ENCODE data around the gene DPF1.

DPF1 gene

GRCh38 chr19:38168637-38169036, 55.4 kb downstream of the DPF1 start:
- no peak for DNase-seq (ENCODE audit: extremely low spot score)
- ChIA-PET POLR2A (no interaction called here), CTCF (no interaction called here)
- TF ChIP-seq FOXM1 (IDR thresholded peaks at IDR 0.05; ENCODE audit: borderline replicate concordance) (no peak), NFRKB (IDR thresholded peaks at IDR 0.05) (no peak)

DNA sequence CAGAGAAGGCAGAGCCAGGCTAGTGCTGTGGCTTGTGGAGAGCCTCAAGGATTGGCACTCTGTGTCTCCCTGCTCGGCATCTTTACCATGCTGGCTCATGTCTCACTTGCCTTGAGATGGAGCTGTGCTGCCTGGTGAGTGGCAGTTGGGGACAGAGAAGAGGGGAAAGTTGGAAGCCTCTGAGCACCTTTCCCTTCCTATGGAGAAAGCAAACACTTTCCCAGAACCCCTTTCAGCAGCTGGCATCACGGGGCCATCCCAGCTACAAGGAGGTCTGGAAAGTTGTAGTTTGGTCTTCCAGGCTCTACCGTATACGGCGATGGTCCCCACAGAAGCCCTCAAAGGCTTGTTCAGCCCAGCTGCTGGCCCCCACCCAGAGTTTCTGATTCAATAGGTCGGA, 58.7 kb downstream of the DPF1 start:
- TF ChIP-seq ZNF384 (IDR thresholded peaks at IDR 0.05) = no peak
- no peak for TF ChIP-seq ELF4 (IDR thresholded peaks at IDR 0.05)
- TF ChIP-seq NFRKB (IDR thresholded peaks at IDR 0.05) = no peak
- TF ChIP-seq TARDBP (IDR thresholded peaks at IDR 0.05) = no peak
- TF ChIP-seq FOXM1 (IDR thresholded peaks at IDR 0.05; ENCODE audit: borderline replicate concordance) = no peak
- TF ChIP-seq HDGF (IDR thresholded peaks at IDR 0.05; ENCODE audit: borderline replicate concordance) = no peak
- no peak for TF ChIP-seq L3MBTL2 (conservative IDR thresholded peaks at IDR 0.05)
- TF ChIP-seq ARNT (IDR thresholded peaks at IDR 0.05) = no peak
- TF ChIP-seq LEF1 (IDR thresholded peaks at IDR 0.05; ENCODE audit: borderline replicate concordance) = no peak
- no peak for TF ChIP-seq SUZ12 (IDR thresholded peaks at IDR 0.05)
- TF ChIP-seq BHLHE40 (IDR thresholded peaks at IDR 0.05; ENCODE audit: borderline replicate concordance) = no peak
- DNase-seq (ENCODE audit: extremely low spot score) = no peak
- CTCF ChIA-PET = no interaction called here
- POLR2A ChIA-PET = no interaction called here

- TF ChIP-seq FOXK2 (IDR thresholded peaks at IDR 0.05) (no peak), BHLHE40 (IDR thresholded peaks at IDR 0.05; ENCODE audit: borderline replicate concordance) (no peak), SUZ12 (IDR thresholded peaks at IDR 0.05) (no peak)
- ChIA-PET POLR2A (no interaction called here), CTCF (no interaction called here)
- DNase-seq (ENCODE audit: extremely low spot score) = no peak
Measured at GRCh38 chr19:38164526-38164925, 59.5 kb downstream of the DPF1 start.

DNA sequence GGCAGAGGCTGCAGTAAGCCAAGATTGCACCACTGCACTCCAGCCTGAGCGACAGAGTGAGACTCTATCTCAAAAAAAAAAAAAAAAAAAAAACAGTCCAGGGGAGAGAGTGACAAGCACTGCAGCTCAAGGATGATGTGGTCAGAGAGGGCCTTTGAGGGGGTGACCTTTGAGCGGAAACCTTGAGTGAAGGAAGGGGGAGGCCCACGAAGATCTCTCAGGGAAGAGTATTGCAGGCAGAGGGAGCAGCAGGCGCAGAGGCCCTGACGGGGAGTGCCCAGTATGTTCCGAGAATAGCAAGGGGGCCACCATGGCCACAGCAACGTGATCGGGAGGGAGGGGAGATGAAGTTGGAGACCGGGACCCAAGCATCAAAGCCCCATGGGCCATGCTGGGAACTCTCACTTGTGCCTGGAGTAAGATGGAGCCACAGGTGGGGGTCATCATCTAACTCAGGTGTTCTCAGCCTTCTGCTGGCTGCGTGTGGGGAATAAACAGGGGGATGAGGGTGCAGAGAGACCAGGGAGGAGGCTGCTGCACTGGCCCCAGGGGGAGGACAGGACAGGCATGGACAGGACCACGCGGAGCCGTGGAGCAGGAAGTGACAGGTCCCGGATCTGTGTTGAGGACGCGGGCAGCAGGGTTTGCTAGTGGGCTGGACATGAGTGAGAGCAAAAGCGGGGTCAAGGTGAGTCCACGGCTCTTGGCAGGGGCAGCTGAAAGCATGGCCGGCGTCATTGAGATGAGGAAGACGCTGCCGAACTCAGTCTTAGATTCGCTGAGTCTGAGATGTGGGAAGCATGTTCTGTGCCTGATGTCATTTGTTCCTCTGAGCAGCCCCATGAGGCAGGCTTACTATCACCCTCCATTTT, 60.4 kb downstream of the DPF1 start:
- ChIA-PET POLR2A (no interaction called here), CTCF (no interaction called here)
- DNase-seq (ENCODE audit: extremely low spot score) = no peak
- no peak for TF ChIP-seq LEF1 (IDR thresholded peaks at IDR 0.05; ENCODE audit: borderline replicate concordance)

- ChIA-PET POLR2A (no interaction called here), CTCF (no interaction called here)
- TF ChIP-seq, protein P1, sequence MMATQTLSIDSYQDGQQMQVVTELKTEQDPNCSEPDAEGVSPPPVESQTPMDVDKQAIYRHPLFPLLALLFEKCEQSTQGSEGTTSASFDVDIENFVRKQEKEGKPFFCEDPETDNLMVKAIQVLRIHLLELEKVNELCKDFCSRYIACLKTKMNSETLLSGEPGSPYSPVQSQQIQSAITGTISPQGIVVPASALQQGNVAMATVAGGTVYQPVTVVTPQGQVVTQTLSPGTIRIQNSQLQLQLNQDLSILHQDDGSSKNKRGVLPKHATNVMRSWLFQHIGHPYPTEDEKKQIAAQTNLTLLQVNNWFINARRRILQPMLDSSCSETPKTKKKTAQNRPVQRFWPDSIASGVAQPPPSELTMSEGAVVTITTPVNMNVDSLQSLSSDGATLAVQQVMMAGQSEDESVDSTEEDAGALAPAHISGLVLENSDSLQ (IDR thresholded peaks at IDR 0.05) = peak; percentile 44; the same call in 1 of the 2 replicates
- TF ChIP-seq HDGF (IDR thresholded peaks at IDR 0.05; ENCODE audit: borderline replicate concordance) = no peak
- DNase-seq (ENCODE audit: extremely low spot score) = no peak
Measured at GRCh38 chr19:38162632-38163031, 61.4 kb downstream of the DPF1 start.

DNA sequence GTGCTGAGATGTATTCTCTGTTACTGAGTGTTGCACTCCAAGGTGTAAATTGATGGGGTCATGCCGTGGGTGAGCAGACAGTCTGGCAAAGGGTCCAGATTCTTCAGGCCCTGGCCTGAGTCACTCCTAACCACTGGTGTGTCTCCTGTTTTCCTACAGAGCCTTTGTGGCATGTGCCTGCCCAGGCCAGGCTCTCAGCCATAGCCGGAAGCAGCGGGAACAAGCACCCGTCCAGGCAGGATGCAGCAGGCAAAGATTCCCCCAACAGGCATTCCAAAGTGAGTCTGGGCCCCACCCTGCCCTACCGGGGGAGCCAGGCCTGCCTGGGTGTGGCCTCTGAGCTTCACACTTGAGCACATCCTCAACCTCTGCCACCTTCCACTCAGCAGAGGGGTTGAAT, 61.9 kb downstream of the DPF1 start:
- no peak for TF ChIP-seq ELF4 (IDR thresholded peaks at IDR 0.05)
- no peak for TF ChIP-seq FOXK2 (IDR thresholded peaks at IDR 0.05)
- TF ChIP-seq NFRKB (IDR thresholded peaks at IDR 0.05) = no peak
- no peak for TF ChIP-seq BHLHE40 (IDR thresholded peaks at IDR 0.05; ENCODE audit: borderline replicate concordance)
- no peak for TF ChIP-seq SUZ12 (IDR thresholded peaks at IDR 0.05)
- TF ChIP-seq HDGF (IDR thresholded peaks at IDR 0.05; ENCODE audit: borderline replicate concordance) = no peak
- TF ChIP-seq SP1 (IDR thresholded peaks at IDR 0.05) = no peak
- TF ChIP-seq FOXA1 (IDR thresholded peaks at IDR 0.05) = no peak
- TF ChIP-seq CTBP1 (IDR thresholded peaks at IDR 0.05; ENCODE audit: borderline replicate concordance) = no peak
- TF ChIP-seq, protein P1 (IDR thresholded peaks at IDR 0.05) = no peak
- no peak for TF ChIP-seq LEF1 (IDR thresholded peaks at IDR 0.05; ENCODE audit: borderline replicate concordance)
- no peak for TF ChIP-seq FOXM1 (IDR thresholded peaks at IDR 0.05; ENCODE audit: borderline replicate concordance)
- no peak for TF ChIP-seq ZNF384 (IDR thresholded peaks at IDR 0.05)
- no peak for TF ChIP-seq TARDBP (IDR thresholded peaks at IDR 0.05)
- TF ChIP-seq L3MBTL2 (conservative IDR thresholded peaks at IDR 0.05) = no peak
- no peak for TF ChIP-seq ARNT (IDR thresholded peaks at IDR 0.05)
- no peak for DNase-seq (ENCODE audit: extremely low spot score)
- ChIA-PET CTCF (no interaction called here), POLR2A (no interaction called here)

Data from HEK293T (cell line).